NCI-H1092 treated with DMSO at 0.1 percent for 48 hours (cell line): ENCODE results near the gene TAMALIN.

Experiments used
- DNase-seq: peaks from one replicate; lab custom pipeline; 2025; lab: John Stamatoyannopoulos, UW

Gene TAMALIN

GRCh38 chr12:51984657-51985056 lies 22.1 kb upstream of the TAMALIN start:
- DNase-seq, result no peak

DNA sequence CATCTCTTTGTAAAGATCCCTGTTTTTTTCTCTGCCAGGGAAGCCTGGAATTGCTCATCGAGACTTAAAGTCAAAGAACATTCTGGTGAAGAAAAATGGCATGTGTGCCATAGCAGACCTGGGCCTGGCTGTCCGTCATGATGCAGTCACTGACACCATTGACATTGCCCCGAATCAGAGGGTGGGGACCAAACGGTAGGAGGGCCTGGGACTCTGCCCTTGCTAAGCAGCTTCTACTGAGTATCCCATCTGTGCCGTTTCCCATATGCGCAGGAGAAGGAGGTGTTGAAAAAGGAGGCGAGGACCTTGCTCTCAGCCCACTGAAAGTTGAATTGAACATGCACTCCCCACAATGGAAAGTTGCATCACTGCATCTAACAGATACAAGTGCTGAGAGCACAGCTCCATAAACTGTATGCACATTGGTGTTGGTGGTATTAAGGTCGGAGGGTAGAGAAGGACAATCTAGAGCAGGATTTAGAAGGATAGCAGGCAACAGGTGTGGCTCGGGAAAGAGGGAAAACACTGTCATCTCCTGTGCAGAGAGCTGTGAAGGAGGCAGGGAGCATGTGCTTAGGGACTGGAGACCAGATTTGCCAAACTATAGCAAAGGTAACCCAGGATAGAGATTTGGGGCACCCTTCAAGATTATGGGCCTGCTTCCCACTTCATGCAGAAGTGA lies 21.5 kb upstream of the TAMALIN start:
- no peak for DNase-seq

GRCh38 chr12:51986834-51987233 lies 19.9 kb upstream of the TAMALIN start:
- DNase-seq, result no peak

GRCh38 chr12:51992246-51992645 lies 14.5 kb upstream of the TAMALIN start:
- DNase-seq, result no peak

- no peak for DNase-seq
Measured at GRCh38 chr12:51994539-51994820, 12.3 kb upstream of the TAMALIN start.

- no peak for DNase-seq
Measured at GRCh38 chr12:51994959-51995358, 11.8 kb upstream of the TAMALIN start.

DNA sequence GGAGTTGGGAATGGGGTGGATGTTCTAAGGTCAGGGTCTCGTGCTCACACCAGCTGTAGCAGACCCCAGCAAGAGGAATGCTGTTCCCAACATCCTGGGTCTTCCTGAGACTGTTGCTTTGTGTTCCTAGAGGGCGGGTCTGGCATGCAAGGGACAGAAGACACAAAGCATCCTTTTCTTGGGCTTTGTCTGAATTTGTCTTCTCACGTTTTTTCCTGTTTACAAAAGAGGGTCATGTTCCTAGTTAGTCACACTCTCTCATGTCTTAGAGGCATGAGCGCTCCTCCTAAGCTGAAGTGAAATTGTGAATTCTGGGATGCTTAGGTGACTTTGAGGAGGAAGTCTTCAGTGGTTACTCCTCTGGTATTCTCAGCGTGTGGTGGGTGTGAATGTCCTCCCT lies 9.6 kb upstream of the TAMALIN start:
- no peak for DNase-seq

- no peak for DNase-seq
Measured at GRCh38 chr12:52003016-52003550, 3.7 kb upstream of the TAMALIN start.

DNA sequence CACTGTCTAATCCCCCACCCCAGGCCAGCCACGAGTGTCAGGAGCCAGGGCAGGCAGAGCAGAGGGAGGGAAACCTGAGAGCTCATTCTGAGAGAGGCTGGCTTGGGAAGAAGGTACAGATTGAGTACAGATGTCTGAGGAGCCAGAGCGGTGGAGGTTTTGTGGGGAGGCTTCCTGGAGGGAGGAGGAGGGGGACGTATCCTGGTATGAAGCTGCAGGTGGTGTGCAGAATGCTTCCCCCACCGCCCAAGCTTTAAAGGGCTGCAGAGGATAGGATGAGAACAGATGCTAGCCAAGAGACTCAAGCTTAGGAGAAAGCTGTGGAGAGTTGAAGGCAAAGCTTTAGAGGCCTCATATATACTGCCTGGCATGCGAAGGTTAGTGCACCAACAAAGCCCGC lies 3.2 kb upstream of the TAMALIN start:
- no peak for DNase-seq

- peak; percentile 7 for DNase-seq
Measured at GRCh38 chr12:52004042-52004648, 2.6 kb upstream of the TAMALIN start.

DNA sequence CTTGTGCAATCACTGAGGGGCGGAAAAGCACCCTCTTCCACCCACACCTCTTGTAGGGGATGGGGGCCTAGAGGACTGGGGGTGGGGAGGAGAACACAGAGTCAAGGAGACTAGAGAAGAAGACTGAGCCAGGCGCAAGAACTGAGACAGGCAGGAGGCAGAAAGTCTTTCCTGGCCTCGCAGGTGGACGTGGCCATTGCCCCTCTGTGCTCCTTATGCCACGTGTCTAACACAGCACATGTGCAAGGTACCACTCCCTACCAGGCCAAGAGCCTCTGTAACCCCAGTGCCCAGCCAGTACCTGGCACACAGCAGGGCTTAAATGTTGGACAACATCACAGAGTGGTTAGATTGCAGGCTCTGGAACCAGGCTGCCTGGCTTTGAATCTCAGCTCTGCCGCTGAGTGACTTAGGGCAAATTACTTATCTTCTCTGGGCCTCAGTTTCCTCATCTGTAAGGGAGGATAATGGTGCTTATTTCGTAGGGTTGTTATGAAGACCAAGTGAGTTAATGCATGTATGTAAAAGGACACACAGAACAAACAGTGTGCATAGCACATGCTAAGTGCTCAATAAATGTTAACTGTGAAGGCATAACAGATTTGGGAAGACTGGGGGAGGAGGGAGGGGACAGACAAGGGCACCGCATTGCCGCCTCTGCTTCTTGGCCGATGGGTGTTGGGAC lies 1.4 kb upstream of the TAMALIN start:
- DNase-seq, result no peak

GRCh38 chr12:52005903-52006703 lies 643 bp upstream of the TAMALIN start:
- no peak for DNase-seq

- DNase-seq, result no peak
Measured at GRCh38 chr12:52007158-52007921, 594 bp downstream of the TAMALIN start.

DNA sequence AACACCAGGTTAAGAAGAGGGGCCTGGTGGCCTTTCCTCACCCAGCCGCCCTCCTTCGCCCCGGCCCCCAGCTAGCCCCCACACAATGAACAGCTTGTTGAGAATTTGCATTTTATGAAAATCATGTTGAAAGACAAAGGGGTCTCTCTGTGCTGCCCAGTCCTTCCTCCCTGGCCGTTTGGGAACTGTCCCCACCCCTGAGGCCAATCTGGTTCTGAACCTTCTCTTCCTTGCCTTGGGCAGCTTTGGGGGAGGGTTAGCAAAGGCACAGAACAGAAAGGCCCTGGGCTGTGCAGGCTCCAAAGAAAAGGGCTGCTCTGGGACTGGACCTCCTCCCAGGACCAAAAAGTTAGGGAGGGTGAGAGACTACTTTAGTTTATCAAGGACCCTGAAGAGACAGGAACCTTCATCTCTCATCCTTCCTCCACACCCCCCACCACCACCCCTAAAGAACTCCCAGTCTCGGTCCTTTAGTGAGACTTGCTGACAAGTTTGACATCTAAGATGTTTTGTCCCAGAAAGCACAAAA lies 1.3 kb downstream of the TAMALIN start:
- DNase-seq, result no peak

- DNase-seq, result no peak
Measured at GRCh38 chr12:52009081-52009751, 2.5 kb downstream of the TAMALIN start.

DNA sequence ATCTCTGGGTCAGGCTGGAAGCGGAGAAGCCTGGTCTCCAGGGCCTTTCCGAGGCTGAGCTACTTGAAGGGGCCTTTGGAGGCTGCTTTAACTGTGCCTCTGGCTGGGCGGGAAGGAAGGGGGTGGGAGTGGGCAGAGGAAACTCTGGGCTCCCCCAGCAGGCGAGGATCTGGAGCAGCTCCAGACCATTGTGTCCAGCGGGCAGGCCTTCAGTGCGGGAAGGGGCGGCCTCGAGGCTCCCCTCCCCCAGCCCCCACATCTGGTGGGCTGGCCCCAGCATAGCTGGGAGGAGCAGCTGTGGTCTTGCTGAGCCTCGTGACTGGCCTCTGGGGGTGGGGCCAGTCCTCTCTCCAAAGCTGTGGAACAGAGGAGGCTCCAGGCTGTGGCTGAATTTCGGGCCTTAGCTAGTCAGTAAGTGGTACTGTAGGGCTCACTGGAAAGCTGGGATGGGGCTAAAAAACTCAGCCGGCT lies 3.4 kb downstream of the TAMALIN start:
- DNase-seq, result no peak

GRCh38 chr12:52010692-52011601 lies 4.2 kb downstream of the TAMALIN start:
- peak; percentile 21 for DNase-seq

DNA sequence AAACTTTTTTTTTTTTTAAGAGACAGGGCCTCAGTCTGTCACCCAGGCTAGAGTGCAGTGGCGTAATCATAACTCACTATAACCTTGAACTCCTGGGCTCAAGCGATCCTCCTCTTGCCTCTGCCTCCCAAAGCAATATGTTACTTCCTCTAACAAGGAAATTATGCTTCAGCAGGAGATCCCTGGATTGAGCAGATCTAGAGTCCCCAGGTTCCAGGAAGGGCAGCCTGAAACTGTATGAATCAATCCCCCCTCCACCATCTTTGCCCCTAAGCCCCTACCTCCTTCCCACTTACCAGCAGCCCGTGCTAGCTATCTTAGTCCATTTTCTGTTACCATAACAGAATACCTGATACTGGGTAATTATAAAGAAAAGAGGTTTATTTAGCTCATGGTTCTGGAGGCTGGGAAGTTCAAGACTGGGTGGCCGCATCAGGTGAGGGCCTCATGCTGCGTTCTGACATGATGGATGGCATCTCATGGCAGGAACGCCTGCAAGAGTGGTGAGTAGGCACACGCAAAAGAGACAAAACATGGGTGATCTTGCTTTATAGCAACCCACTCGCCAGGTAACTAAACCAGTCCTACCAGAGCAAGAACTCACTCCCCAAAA lies 5.0 kb downstream of the TAMALIN start:
- no peak for DNase-seq

- no peak for DNase-seq
Measured at GRCh38 chr12:52013626-52014310, 7.0 kb downstream of the TAMALIN start.
